Suprapubic skin (tissue), 4 donors: ENCODE results near the gene GAS7.

ENCODE experiments used
- CTCF ChIP-seq, 2 donors: fragments of 200-600 bp in 1 of 2; fragments of 450-650 bp in 1 of 2; sonication (generic) in 1 of 2; IDR thresholded peaks; one replicate each; pipeline ENCODE4 v1.5.1; 2016 to 2019; ENCODE audit warnings: antibody characterized with exemption in 2 of 2, mild to moderate bottlenecking in 1 of 2, moderate library complexity in 1 of 2
- EP300 ChIP-seq: sonication (generic); formaldehyde crosslinking; IDR thresholded peaks from one replicate; pipeline ENCODE4 v1.6.1; 2017; ENCODE audit warnings: antibody characterized with exemption
- POLR2A ChIP-seq, 2 donors: fragments of 450-650 bp; IDR thresholded peaks; one replicate each; pipeline ENCODE4 v1.6.1; 2017; ENCODE audit warnings: antibody characterized with exemption in 2 of 2, mild to moderate bottlenecking in 2 of 2, moderate library complexity in 2 of 2
- POLR2AphosphoS5 ChIP-seq, 3 donors: sonication (generic); formaldehyde crosslinking; IDR thresholded peaks; one replicate each; pipeline ENCODE4 v1.6.1; 2017; ENCODE audit warnings: antibody characterized with exemption in 3 of 3

GRCh38 chr17:10192972-10193371 lies 5.4 kb downstream of the GAS7 start:
- TF ChIP-seq EP300 = no peak
- no peak for TF ChIP-seq CTCF (IDR thresholded peaks at IDR 0.05)
- no peak for TF ChIP-seq POLR2AphosphoS5 (IDR thresholded peaks at IDR 0.05)
- TF ChIP-seq POLR2A (IDR thresholded peaks at IDR 0.05) = no peak
